Motor neuron (in vitro differentiated cells): Measurements from ENCODE around the gene BRINP1. TPM values are rescaled to one million over a fixed set of nuclear protein-coding genes. Genes with fewer than 3 reads are reported as not detected.

Experiments used
- ATAC-seq, 8 experiments: fragments of 200-7000 bp; cut with Tn5 transposase; replicated peaks in 6 of 8; 2 replicates each; pipeline ENCODE4 v1.8.0; 2021; ENCODE audit warnings: mild to moderate bottlenecking in 8 of 8, moderate library complexity in 8 of 8
- H3K27ac ChIP-seq, 2 donors: fragments of 250-450 bp; sonication (Bioruptor Pico); 2 replicates each; pipeline ENCODE4 v1.9.0; 2021; ENCODE audit warnings: antibody characterized with exemption in 2 of 2, mild to moderate bottlenecking in 2 of 2, moderate library complexity in 1 of 2
- H3K4me1 ChIP-seq, 2 donors: fragments of 250-450 bp; sonication (Bioruptor Pico); replicated peaks in 1 of 2; 2 replicates each; pipeline ENCODE4 v1.6.1; 2021; ENCODE audit warnings: antibody characterized with exemption in 2 of 2, mild to moderate bottlenecking in 2 of 2, moderate library complexity in 1 of 2
- H3K4me3 ChIP-seq, 5 donors: fragments of 250-450 bp; sonication (Bioruptor Pico); 2 replicates each; pipeline ENCODE4 v1.9.0; 2021; ENCODE audit warnings: antibody characterized with exemption in 5 of 5, mild to moderate bottlenecking in 5 of 5, moderate library complexity in 4 of 5
- WGBS, 10 experiments: fragments of 450-650 bp; shearing (Covaris generic); methylation state at CpG; one replicate each; pipeline ENCODE4 v1.0.0; 2022; 5-methylcytosine and 5-hydroxymethylcytosine counted together
- in situ Hi-C, 9 experiments: fragments of 400-800 bp; cut with MboI; loops; one replicate each; pipeline ENCODE4 v1.15.0; 2021; ENCODE audit warnings: low sequenced_read_pairs in 9 of 9, low pct_unique_long_range_greater_than_20kb in 2 of 9; ENCODE audit not compliant: unreplicated experiment in 9 of 9
- total RNA-seq, 8 experiments: library from RNA; unstranded; fragments of 300-600 nt; gene quantifications; 2 replicates each; pipeline versions ENCODE4 v1.2.3 to v1.2.4, GENCODE V29; 2022

The BRINP1 gene
- total RNA-seq, 8 experiments from 2014 or later = 4.5 to 43.6 (median 13.1) TPM

DNA sequence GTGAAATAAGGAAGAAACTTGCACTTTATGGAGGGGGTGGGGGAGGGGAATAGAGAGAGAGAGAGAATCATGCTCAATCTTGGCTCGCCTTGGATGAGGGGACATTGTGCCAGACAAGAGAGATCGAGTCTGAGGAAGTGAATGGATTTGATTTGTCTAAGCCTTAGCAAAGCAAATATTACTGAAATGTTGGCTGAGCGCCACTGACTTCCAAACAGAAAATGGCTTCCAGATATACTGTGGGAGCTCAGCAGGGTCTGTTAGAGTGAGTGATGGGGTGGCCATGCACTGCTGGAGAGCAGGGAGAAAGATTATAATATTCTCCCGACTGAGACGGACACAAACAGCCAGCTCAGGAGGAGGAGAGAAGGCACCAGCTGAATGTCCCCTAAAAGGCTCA, 34.5 kb downstream of the BRINP1 start:
- 12 to 96% (median 76%) methylated on average over 2 to 5 of the region's 5 CpGs; no CpG with 5 or more reads in 2 of the 10 experiments for WGBS, 10 experiments
- Histone ChIP-seq H3K4me3 (no peak overlapping the region), H3K4me1 (peaks cover 5 to 11% of the 10 kb centered on the region in 2 donors), H3K27ac (no peak overlapping the region)
- in situ Hi-C loops = no loop called here
- peak in 1 of 8 experiments; percentile 70 for ATAC-seq

DNA sequence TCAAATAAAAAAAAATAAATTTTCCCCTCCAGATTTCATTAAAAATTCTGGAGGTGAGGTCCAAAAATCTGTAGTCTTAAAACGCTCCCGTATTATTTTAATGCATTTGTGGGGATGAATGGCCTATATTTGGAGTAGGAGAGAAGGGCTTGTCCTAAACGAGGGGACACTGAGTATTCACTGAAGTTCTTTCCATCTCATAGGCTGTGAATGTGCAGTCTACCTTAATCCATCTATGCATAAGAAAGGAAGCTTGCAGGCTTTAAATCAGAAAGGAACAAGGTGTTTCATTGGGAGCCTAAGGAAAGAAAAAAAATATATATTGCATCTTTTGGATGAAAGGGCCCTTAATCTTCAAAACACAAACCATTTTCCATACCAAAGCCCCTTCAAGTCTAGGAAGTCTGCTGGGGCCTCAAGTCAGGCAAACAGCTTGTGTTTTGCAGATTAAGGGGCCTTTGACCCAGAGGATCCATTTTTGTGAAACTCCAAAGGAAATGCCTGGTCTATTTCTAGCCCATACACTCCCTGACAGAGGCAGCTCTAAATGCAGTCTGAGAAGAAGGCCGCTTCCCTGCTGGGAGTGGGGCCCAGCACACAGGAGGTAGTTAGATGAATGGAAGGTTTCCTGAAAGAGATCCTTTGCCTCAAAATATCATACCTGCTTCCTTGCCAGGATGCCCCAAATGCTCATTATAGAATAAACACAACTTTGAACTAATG, 35.6 kb downstream of the BRINP1 start:
- Histone ChIP-seq H3K4me3 (no peak overlapping the region), H3K4me1 (peaks cover 5 to 11% of the 10 kb centered on the region in 2 donors)

DNA sequence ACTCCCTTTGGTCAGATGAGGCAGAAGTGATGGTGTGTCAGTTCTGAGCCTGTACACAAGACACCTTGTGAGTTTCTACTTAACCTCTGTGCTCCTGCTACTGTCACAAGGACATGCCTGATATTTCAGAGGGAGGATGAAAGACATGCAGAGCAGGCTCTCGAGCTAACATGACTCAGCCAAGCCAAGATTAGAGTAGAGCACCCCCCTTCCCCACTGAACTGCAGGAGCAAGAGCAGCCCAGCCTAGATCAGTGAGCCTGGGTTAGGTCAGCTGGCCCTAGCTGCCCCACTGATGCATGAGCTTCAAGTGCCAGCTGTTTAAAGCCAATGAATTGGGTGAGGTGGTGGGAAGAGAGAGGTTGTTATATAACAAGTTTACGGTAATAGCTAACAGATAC, 36.7 kb downstream of the BRINP1 start:
- in situ Hi-C loops = no loop called here
- WGBS, 10 experiments = 29 to 100% (median 86%) methylated on average over 1 of the region's 2 CpGs; no CpG with 5 or more reads in 5 of the 10 experiments
- Histone ChIP-seq H3K4me3 (no peak overlapping the region), H3K27ac (no peak overlapping the region), H3K4me1 (peaks cover 5 to 11% of the 10 kb centered on the region in 2 donors)
- ATAC-seq = peak in 1 of 8 experiments; percentile 81

More for the DNA sequence above, 35.6 kb downstream of the BRINP1 start:
- in situ Hi-C loops = no loop called here
- no peak overlapping the region for H3K27ac ChIP-seq
- no peak for ATAC-seq
- 5 to 77% (median 37%) methylated on average over 1 to 3 of the region's 4 CpGs; no CpG with 5 or more reads in 2 of the 10 experiments for WGBS, 10 experiments

DNA sequence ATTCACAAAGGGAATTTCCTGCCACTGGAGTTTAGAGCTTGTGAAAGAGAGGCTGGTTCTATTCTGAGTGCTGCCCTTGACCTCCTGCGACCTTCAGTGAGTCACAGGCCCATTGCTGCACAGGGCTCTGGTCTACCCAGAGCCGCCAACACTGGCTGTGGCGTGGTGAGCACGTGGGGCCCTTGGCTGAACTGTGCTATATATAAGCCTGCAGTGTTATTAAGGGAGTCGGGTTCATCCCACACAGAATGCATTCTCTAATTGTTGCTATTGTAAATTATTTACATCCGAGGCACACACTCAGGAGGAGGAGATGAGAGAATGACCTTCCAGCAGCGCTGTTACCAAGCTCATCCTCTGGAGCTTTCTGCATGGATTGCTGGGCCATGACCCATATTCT, 47.1 kb downstream of the BRINP1 start:
- 0 to 83% (median 58%) methylated on average over 1 to 6 of the region's 7 CpGs; no CpG with 5 or more reads in 2 of the 10 experiments for WGBS, 10 experiments

DNA sequence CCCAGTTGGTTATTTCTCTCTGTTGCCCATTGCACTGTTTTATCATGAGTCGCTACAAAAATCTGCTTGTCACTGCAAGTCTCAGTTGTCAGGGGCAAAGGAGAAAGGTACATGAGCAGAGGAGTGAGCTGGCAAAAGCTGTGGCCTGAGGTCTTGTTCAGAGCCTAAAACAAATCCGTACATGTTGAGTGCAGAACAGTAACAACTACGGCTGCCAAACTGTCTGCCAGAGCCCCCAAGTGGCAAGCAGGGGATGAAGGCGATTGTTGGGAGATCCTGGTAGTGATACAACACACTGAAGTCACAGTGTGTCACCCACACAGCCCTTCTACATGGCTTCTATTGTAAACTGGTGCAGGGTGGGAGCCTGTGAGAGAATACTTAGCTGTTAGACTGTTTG, 50.9 kb downstream of the BRINP1 start:
- Histone ChIP-seq H3K27ac (no peak overlapping the region), H3K4me1 (no peaks in the 10 kb centered on the region), H3K4me3 (no peak overlapping the region)
- in situ Hi-C loops = no loop called here
- 4 to 100% (median 44%) methylated on average over 1 to 4 of the region's 4 CpGs; no CpG with 5 or more reads in 1 of the 10 experiments for WGBS, 10 experiments
- peak in 3 of 8 experiments; percentile 50 to 65 (median 58) for ATAC-seq

More for the DNA sequence above, 47.1 kb downstream of the BRINP1 start:
- H3K27ac ChIP-seq = no peak overlapping the region
- H3K4me3 ChIP-seq = no peak overlapping the region
- ATAC-seq = peak in 6 of 8 experiments; percentile 74 to 100 (median 100)
- H3K4me1 ChIP-seq = no peaks in the 10 kb centered on the region
- in situ Hi-C loops = no loop called here

DNA sequence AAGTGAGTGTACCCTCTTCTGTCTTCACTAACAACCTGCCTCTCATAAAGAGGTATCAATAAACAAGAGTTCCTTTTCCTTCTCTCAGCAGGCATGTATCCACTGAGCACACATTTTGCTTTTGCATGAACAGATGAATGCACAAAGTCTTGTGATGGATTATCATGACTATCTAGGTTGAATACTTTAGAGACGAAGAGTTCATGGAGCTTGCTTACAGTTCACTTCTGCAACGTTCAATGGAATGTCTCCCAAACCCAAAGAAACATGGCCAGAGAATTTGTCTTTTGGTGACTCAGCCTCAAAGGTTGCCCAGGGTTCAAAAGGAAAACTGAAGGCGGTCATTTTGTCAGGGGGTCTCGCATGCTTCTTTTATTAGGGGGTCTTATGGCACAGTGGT, 55.4 kb downstream of the BRINP1 start:
- no peak for ATAC-seq
- Histone ChIP-seq H3K4me1 (no peaks in the 10 kb centered on the region), H3K27ac (no peak overlapping the region), H3K4me3 (no peak overlapping the region)
- 0 to 94% (median 87%) methylated on average over 1 to 4 of the region's 4 CpGs; no CpG with 5 or more reads in 2 of the 10 experiments for WGBS, 10 experiments
- in situ Hi-C loops = no loop called here

DNA sequence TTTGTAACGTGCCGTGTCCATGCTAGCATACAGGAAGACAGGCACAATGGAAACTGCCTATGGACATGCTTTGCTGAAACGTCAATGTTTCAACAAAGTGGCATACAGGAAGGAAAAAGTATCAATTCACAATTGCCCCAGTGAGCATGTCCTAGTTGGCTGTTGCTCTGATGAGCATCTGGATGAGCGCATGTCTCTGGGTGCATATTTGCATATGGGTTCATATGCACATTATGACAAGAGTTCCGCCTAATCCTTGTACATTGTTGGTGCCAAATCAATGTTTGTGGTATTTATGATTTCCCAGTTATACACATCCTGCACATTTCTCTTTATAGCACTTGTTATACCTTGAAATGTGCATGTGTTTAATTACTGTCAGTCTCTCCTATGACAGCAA, 58.5 kb downstream of the BRINP1 start:
- no peaks in the 10 kb centered on the region for H3K4me1 ChIP-seq
- ATAC-seq = peak in 3 of 8 experiments; percentile 71 to 99 (median 92)
- 0 to 100% (median 62%) methylated on average over 1 to 5 of the region's 5 CpGs; no CpG with 5 or more reads in 3 of the 10 experiments for WGBS, 10 experiments
- no peak overlapping the region for H3K27ac ChIP-seq
- H3K4me3 ChIP-seq = no peak overlapping the region
- in situ Hi-C loops = no loop called here

DNA sequence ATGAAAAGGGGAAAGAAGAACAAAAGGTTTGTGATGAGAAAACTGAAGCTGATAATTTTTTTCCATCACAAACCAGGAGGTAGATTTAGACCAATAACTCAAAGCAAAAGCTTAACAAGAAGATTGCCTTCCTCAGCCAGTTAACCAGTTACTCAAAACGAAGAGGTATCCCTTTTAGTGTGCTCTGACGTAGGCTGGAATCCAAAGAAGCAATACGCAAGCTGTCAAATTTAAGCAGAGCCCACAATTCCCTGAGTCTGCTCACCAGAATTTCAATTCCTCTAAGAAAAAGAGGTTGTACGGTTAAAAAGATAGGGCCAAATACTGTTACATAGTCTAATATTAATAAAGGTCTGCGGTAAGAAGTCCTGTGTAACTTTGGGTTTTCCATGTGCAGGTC, 61.8 kb downstream of the BRINP1 start:
- 47 to 94% (median 85%) methylated on average over 2 to 5 of the region's 5 CpGs for WGBS, 10 experiments
- in situ Hi-C loops = no loop called here
- ATAC-seq = no peak
- Histone ChIP-seq H3K4me3 (no peak overlapping the region), H3K4me1 (peaks cover 0 to 3% of the 10 kb centered on the region in 2 donors), H3K27ac (no peak overlapping the region)

DNA sequence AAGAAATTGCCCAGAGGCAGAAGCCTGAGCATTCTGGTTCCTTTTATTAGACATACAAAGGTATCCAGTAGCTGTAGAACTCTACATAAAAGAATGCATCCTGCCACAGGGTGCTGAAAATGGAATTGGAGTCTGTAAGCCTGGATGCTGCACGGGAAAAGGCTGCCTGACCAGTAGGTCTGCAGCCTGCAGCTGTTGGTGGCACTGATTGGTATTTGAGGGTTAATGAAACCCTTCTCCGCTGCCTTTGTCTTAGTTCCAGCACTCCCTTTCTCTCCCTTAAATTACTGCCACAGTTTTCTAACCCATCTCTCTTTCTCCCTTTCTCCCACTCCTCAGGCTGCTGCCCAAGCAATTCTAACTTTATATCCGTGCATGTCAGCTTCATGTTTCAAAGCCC, 64.7 kb downstream of the BRINP1 start:
- 0 to 80% (median 38%) methylated on average over 1 to 3 of the region's 3 CpGs for WGBS, 10 experiments
- Histone ChIP-seq H3K4me1 (peaks cover 0 to 3% of the 10 kb centered on the region in 2 donors), H3K4me3 (no peak overlapping the region), H3K27ac (no peak overlapping the region)
- in situ Hi-C loops = no loop called here
- ATAC-seq = peak in 3 of 8 experiments; percentile 63 to 98 (median 63)

DNA sequence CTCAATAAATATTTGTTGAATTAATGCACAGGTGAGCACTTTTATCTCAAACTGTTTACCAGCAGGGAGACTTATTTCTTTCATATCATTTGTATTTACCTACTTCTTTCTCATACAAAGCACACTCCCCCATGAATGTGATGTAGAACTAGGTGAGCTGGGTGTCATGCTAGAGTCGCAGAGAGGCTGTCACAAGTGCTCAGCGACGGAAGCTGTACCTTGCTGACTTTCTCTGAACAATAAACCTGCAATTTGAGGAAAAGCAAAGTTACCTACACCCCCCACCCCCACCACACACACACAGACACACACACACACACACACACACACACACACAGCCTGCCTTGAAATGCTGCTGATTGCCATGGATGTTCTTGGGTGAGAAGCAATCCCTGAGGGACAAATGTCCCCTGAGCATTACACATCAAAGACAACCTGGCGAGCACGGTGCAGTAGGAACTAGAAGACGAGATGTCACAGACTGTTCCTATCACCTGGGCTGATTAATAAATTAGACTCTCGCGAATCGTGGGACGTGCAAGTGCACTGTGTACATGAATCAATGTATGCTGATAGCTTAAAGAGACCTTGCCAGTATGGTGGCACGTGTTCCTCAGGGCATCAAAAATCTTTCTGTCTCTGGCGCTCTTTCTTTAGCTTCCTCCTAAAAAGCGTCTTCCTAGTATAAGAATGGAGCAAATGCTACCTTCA, 66.1 kb downstream of the BRINP1 start:
- peaks cover 4% of the 10 kb centered on the region in 2 donors for H3K4me1 ChIP-seq

DNA sequence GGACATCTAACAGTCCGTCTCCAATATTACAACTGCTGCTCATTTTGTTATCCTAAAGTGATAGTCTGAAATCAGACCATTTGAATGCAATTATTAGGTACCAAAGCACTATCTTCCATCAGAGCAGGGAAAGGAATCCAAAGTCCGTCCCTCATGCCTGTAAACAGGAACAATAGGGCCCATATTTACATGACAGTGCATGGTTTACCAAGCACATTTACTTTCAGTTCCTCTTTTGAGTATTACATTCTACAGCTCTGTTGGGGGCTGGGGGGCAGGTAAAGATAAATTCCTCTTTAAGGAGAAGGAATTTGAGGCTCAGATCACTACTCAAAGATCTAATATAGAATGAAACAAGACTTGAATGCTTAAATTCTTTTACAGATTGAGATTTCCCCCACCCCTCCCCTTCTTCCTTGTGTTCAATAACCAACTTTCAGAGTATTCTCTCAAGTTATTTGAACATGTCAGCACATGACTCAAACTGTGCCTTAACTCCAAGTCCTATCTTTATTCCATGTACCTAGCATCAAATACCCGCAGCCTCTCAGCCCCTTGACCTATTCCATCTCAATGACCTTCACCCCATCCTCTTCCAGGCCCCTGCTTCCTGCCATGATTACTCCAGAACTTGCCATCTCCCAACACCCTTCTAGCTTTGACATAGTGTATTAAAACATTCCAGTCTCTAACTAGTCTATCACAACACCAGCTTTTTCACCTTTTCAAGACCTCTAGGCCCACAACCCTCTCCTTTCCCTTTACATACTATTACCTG, 71.0 kb downstream of the BRINP1 start:
- in situ Hi-C loops = loop anchor here in 1 of 9 experiments (25.0 kb wide), 1 partner anchor 461 kb away; no protein-coding TSS in a partner anchor
- ATAC-seq = no peak
- Histone ChIP-seq H3K4me3 (no peak overlapping the region), H3K4me1 (peaks cover 4 to 5% of the 10 kb centered on the region in 2 donors), H3K27ac (no peak overlapping the region)
- WGBS, 10 experiments = 19 to 83% (median 60%) methylated on average over 1 to 3 of the region's 3 CpGs; no CpG with 5 or more reads in 2 of the 10 experiments

More for the DNA sequence above, 66.1 kb downstream of the BRINP1 start:
- 42 to 100% (median 89%) methylated on average over 1 to 12 of the region's 13 CpGs; no CpG with 5 or more reads in 1 of the 10 experiments for WGBS, 10 experiments
- in situ Hi-C loops = no loop called here
- Histone ChIP-seq H3K27ac (no peak overlapping the region), H3K4me3 (no peak overlapping the region)
- ATAC-seq = no peak

DNA sequence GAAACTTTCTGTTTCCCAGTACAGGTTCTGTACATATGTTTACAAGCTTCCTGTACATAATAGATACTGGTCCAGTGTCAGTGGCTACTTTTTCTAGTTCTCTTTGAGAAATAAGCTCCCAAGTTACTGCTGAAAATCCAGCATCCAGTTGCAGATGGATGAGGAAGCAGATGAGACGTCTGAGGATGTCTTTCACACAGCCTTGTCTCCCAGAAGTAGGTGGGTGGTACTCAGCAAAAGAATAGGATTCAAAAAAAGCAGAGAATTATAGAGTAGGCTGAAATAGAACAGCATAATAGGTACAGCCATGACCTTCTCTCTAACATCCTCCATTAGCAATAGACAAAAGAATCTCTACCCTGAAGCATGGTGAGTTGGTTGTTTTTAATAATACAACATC, 77.7 kb downstream of the BRINP1 start:
- in situ Hi-C loops = loop anchor here in 1 of 9 experiments (25.0 kb wide), 1 partner anchor 454 kb away; no protein-coding TSS in a partner anchor
- H3K4me1 ChIP-seq = no peaks in the 10 kb centered on the region
- no peak overlapping the region for H3K27ac ChIP-seq
- no peak overlapping the region for H3K4me3 ChIP-seq
- no peak for ATAC-seq
- 0 to 71% (median 22%) methylated on average over 1 of the region's 1 CpG; no CpG with 5 or more reads in 2 of the 10 experiments for WGBS, 10 experiments
